Right ventricle myocardium superior (tissue), 1 donor: ENCODE measurements around the gene PROK1. TPM values are rescaled to one million over a fixed set of nuclear protein-coding genes. Genes with fewer than 3 reads are reported as not detected.

Source experiments
- ATAC-seq: fragments of 200-7000 bp; cut with Tn5 transposase; one replicate; pipeline ENCODE4 v1.9.1; 2020; ENCODE audit warnings: mild to moderate bottlenecking; ENCODE audit not compliant: poor library complexity
- DNase-seq: peaks from one replicate; pipeline ENCODE4 v3.0.0-alpha.2; 2020
- intact Hi-C: fragments of 100-400 bp; cut with DNase I; formaldehyde crosslinking; loops from one replicate; pipeline ENCODE4 v1.11.2; 2022
- total RNA-seq: library from RNA; stranded (reverse); fragmentation: NEBNext Ultra II Directional; extraction: Animal tissue kit (Norgen Biotek cat#: 25700); gene quantifications from one replicate; pipeline ENCODE4 v1.2.1, GENCODE V29; 2021
- donor health status: DM: no; HTN: yes; CAD: no; lungs with severe emphysema.

The PROK1 gene
- total RNA-seq, 1 donor from 2014 or later: not detected

DNA sequence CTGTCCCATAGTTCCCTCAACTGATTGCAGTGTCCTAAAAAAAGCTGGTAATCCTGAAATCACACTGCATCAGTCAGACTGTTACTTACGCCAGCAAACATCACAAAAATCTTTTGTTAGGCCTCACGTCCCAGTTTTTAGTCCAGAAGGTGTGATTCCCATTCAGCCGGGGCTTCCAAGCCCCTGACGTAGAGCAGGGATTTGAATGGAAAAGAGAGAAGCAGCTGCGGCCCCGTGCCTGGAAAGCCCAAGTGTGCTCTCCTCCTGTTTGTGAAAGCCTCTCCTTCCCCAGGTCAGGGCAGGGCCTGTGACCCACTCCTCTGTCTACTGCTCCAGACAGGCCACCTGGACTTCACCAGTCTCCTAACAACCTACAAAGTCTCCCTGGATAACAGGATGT is 47.3 kb downstream of the PROK1 start:
- ATAC-seq: no peak
- intact Hi-C loops: loop anchor here (10.0 kb wide), 2 partner anchors 83 to 293 kb away; no protein-coding TSS in a partner anchor
- DNase-seq: no peak

DNA sequence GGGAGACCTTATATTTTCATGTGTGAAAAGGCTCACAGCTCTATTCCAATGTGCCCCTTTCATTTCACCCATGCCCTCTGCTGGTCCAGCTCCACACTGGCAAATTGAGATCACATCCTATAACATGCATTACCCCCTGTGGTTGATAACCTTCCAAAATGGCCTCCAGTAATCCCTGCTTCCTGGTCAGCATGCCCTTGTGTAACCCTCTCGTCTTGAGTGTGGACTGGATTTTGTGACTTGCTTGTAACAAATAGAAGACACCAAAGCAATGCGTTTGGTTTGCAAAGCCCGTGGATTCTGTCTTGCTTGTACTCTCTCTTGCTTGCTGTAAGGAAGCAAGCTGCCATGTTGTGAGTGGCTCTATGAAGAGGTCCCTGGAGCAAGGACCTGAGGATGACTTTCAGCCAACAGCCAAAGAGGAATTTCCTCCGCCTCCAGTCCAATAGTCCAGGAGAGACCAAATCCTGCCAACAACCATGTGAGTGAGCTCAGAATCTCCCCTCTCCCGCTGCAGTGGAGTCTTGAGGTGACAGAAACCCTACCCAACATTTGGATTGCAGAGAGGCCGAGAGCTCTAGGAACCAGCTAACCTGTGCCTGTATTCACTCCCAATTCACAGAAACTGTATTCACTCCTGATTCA is 50.7 kb downstream of the PROK1 start:
- intact Hi-C loops: no loop called here
- no peak for DNase-seq
- no peak for ATAC-seq

DNA sequence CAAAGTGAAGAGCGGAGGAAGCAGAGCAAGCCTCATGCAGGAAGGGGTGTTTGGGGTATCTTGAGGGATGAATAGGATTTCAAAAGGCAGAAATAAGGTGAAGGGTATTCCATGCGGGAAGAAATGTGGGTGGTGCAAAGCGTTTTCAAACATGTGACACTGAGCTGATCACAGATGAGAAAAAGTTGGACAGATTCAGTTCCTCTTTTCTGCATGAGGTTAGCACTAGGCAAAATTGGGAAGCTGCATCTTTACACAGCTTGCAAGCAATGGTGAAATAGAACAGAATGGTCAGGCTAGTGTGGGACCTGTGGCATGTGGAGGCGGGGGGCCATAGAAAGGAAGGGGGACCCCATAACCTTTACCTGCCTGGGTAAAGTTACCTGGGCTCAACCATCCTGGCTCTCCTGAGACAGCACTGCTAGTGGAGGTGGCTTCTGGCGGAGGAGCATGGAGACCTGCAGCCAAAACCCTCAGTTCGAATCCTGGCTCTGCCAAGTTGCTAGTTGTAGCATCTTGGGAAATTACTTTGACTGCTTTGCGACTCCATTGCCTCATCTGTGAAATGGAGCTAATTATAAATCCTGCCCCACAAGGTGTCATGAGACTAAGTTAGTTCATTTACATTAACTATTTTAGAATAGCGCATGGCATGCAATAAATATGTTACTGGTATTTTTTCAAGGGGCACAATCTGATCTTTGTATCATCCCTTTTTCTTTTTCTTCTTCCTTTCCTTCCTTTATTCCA is 51.6 kb downstream of the PROK1 start:
- DNase-seq (no peak), ATAC-seq (peak; percentile 73)
- intact Hi-C loops: no loop called here

DNA sequence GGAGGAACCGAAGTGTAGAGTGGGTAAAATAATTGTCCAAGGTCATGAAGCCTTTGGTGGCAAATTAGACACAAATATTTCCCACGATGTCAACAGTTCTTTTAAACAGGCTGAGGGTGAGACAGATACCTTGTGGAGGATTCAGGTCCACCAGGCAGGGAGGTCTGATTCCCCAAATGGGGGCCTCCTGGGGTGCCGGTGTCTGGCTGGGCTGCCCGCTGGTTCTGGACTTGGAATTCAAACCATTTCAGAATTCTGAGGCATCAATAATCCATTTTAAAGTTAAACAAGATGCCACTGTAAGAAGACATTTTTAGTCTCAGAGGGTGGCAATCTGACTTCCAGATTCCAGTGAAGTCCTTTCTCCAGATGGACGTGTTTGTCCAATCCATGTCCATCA is 52.5 kb downstream of the PROK1 start:
- DNase-seq (no peak), ATAC-seq (no peak)
- intact Hi-C loops: no loop called here

DNA sequence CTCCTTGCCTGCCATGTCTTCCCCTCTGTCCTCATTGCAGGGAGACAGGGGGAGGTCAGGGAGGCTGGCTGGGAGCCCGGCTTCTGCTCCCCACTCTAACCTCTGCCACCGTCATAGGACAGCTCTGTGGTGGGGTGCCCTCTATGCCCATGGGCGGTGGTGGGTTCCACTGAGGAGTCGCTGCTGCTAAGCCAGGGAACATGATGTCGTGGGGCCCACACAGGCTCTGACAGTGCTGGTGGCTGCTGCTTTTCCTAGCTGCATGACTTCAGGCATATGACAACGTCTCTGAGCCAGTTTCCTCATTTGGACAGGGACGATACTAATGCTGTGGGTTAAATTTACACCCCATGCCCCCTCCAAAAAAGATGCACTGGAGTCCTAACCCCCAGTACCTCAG is 53.3 kb downstream of the PROK1 start:
- no peak for ATAC-seq
- intact Hi-C loops: no loop called here
- no peak for DNase-seq

DNA sequence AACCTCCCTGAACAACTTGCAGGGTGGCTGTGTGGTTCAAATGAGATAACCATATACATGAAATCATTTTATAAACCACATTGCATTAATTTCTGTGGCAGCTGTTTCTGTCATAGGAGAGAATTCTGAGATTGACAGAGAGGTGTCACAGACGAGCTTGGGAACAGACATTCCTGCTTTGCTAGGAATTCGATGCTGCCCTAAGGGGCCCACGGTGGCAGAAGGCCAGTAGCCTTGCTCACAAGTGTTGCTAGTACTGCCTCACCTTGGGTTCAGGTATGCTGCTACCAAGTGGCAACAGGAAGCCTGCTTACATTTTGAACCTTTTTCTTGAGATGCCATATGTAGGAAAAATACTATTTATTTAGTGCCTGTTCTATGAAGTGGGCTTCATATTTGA is 54.6 kb downstream of the PROK1 start:
- intact Hi-C loops: no loop called here
- DNase-seq: no peak
- ATAC-seq: no peak

DNA sequence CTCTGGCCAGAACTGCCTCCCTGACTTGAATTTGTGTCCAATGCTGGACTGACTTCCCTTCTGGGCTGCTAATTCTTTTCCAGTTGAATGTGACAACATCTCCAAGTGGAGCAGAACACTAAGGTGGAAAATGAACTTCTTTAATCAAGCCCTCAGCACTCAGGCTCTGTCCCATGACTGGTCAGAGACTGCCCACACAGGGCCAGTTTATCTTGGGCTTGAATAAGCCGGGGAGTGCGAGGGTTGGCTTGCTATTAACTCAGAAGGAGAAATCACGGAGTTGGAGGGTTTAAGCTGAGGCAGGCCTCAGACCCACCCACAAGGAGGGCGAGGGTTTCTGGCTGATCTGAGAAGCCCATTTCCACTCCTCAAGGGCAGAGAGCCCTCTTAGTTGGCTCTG is 55.6 kb downstream of the PROK1 start:
- no peak for DNase-seq
- intact Hi-C loops: no loop called here
- no peak for ATAC-seq

Other genes with a start within 250 kb of the PROK1 start
- gene KCNC4, start 240.8 kb upstream of the PROK1 start, total RNA-seq: 4.2 TPM
- gene RBM15, start 111.8 kb upstream of the PROK1 start, total RNA-seq: 13.9 TPM
- gene SLC16A4, start 60.1 kb upstream of the PROK1 start, total RNA-seq: 3.4 TPM
- gene LAMTOR5, start 43.5 kb upstream of the PROK1 start, total RNA-seq: 256 TPM
- gene KCNA10, start 68.0 kb downstream of the PROK1 start, total RNA-seq: not detected
- 0.70 TPM for gene KCNA2, start 155.2 kb downstream of the PROK1 start, total RNA-seq
- 0.24 TPM for gene KCNA3, start 223.8 kb downstream of the PROK1 start, total RNA-seq